Panc1 (cell line): ENCODE data around the gene ARL14EPL. TPM values are rescaled to one million over a fixed set of nuclear protein-coding genes. Genes with fewer than 3 reads are reported as not detected.

Source experiments
- ATAC-seq: fragments of 200-7000 bp; cut with Tn5 transposase; 2 replicates; pipeline ENCODE4 v1.9.1; 2020; ENCODE audit warnings: mild to moderate bottlenecking, moderate library complexity
- BruUV-seq: library from RNA; stranded (reverse); fragments of 400-500 nt; replicated peaks from 2 replicates; lab custom pipeline; 2021; lab: Mats Ljungman, UMichigan
- CTCF ChIA-PET: fragments of 300-600 bp; sonication (Branson Sonifier 250); formaldehyde crosslinking; loops from one replicate; lab custom pipeline; 2022; ENCODE audit warnings: antibody characterized with exemption; lab: Charles Lee
- POLR2A ChIA-PET: fragments of 300-600 bp; sonication (Branson Sonifier 250); formaldehyde crosslinking; loops from one replicate; lab custom pipeline; 2022; ENCODE audit warnings: antibody characterized with exemption; lab: Charles Lee
- DNase-seq: peaks from one replicate; pipeline ENCODE4 v3.0.0-alpha.2; 2010; ENCODE audit warnings: low read depth, low spot score
- H3K27ac ChIP-seq: 2 replicates; pipeline ENCODE4 v1.5.1; 2011; ENCODE audit warnings: mild to moderate bottlenecking, low read length, inconsistent platforms
- H3K27me3 ChIP-seq: fragments of 200-500 bp; sonication (Bioruptor generic); 2 replicates; pipeline ENCODE4 v1.6.0; 2014; ENCODE audit warnings: low read length, inconsistent platforms; ENCODE audit not compliant: control insufficient read depth, insufficient read depth
- H3K36me3 ChIP-seq: fragments of 200-500 bp; sonication (Bioruptor generic); 2 replicates; pipeline ENCODE4 v1.5.1; 2014; ENCODE audit warnings: inconsistent platforms, mild to moderate bottlenecking, low read length, moderate library complexity; ENCODE audit not compliant: control insufficient read depth, insufficient read depth
- H3K4me1 ChIP-seq: 2 replicates; pipeline ENCODE4 v1.5.1; 2011; ENCODE audit warnings: inconsistent platforms, mild to moderate bottlenecking, low read length, moderate library complexity; ENCODE audit not compliant: control insufficient read depth, insufficient read depth
- H3K4me3 ChIP-seq, 2 experiments: 2 replicates each; pipeline ENCODE4 v1.5.1; 2011 to 2012; ENCODE audit warnings: low read depth in 2 of 2, low read length in 2 of 2, mild to moderate bottlenecking in 2 of 2, inconsistent platforms in 1 of 2, moderate library complexity in 1 of 2
- H3K9me3 ChIP-seq: fragments of 200-500 bp; sonication (Bioruptor generic); 2 replicates; pipeline ENCODE4 v1.5.1; 2014; ENCODE audit warnings: low read depth, mild to moderate bottlenecking, inconsistent platforms, low read length, moderate library complexity; ENCODE audit not compliant: control insufficient read depth, insufficient read depth
- POLR2AphosphoS5 ChIP-seq: IDR thresholded peaks from 2 replicates; pipeline ENCODE4 v1.6.1; 2012; ENCODE audit warnings: mild to moderate bottlenecking, low read depth, low read length, moderate library complexity
- SIN3A ChIP-seq: IDR thresholded peaks from 2 replicates; pipeline ENCODE4 v1.6.1; 2012; ENCODE audit warnings: low read depth, mild to moderate bottlenecking, low read length, moderate library complexity, borderline replicate concordance; ENCODE audit not compliant: insufficient read depth
- TCF7L2 ChIP-seq: IDR thresholded peaks from 2 replicates; pipeline ENCODE4 v1.6.1; 2011; ENCODE audit warnings: mild to moderate bottlenecking, low read depth, low read length, inconsistent platforms
- in situ Hi-C: cut with HindIII; loops from 2 replicates; pipeline ENCODE4 v1.10.0; 2016; ENCODE audit warnings: low sequenced_read_pairs, low pct_unique_long_range_greater_than_20kb
- intact Hi-C: fragments of 100-400 bp; cut with micrococcal nuclease; formaldehyde crosslinking; loops from one replicate; pipeline ENCODE4 v1.10.0; 2022; ENCODE audit not compliant: unreplicated experiment
- total RNA-seq: library from RNA; stranded (reverse); gene quantifications from one replicate; pipeline ENCODE4 v1.2.1, GENCODE V29; 2021; ENCODE audit not compliant: unreplicated experiment
- TF ChIP-seq, protein P1 (sequence below), 2 experiments: IDR thresholded peaks; 2 replicates each; pipeline ENCODE4 v1.6.1; 2011 to 2012; ENCODE audit warnings: low read depth in 2 of 2, control low read depth in 1 of 2, low read length in 1 of 2, mild to moderate bottlenecking in 1 of 2, moderate library complexity in 1 of 2; ENCODE audit not compliant: insufficient read depth in 1 of 2
- TF ChIP-seq, protein P2 (sequence below): fragments of 450-650 bp; IDR thresholded peaks from 2 replicates; pipeline ENCODE4 v1.5.1; 2017; ENCODE audit warnings: mild to moderate bottlenecking

Gene ARL14EPL
- total RNA-seq, 1 experiment from 2014 or later, result not detected

DNA sequence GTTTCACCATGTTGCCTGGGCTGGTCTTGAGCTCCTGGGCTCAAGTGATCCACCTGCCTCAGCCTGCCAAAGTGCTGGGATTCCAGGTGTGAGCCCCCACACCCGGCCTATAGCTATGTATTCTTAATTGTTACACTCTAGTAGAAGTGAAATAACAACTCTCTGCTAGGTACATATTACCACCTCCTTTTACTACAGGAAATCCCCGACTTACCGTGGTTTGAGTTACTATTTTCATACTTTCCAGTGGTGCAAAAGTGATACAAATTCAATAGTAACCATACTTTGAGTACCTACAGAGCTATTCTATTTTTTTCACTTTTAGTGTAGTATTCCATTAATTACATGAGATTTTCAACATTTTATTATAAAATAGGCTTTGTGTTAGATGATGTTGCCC, 719 bp downstream of the ARL14EPL start:
- Histone ChIP-seq H3K36me3 (no peaks in the 10 kb centered on the region), H3K27ac (no peak overlapping the region), H3K4me3 (no peak overlapping the region), H3K27me3 (no peaks in the 10 kb centered on the region), H3K9me3 (no peaks in the 10 kb centered on the region), H3K4me1 (peaks cover 7% of the 10 kb centered on the region; the same call in 1 of the 2 replicates)
- POLR2A ChIA-PET, result interaction anchor here (0.5 kb wide), 1 partner anchor 489 kb away, joined by 15 read pairs; the partner anchor contains the start of gene FEM1C
- BruUV-seq, result no TSS peak
- intact Hi-C loops, result no loop called here
- ATAC-seq, result no peak
- in situ Hi-C loops, result no loop called here
- CTCF ChIA-PET, result no interaction called here
- TF ChIP-seq TCF7L2, result no peak
- DNase-seq, result no peak

DNA sequence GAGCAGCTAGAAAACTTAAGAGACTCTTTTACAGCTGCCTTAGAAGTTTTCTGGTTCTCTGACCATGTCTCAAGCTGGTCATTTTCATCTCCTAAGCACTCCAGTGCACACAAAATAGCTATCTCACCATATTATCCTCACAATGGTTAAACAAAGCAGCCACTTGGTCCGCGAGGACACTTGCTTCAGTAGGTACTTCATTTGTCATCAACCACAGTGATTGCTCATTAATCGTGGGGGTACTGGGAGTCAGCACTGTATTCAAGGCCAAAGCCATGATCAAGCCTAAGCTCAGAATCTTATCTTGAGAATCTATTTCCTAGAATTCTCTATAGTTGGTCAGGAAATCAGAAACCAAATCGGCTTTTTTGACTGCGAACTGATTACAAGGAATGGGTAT, 2.9 kb downstream of the ARL14EPL start:
- no peak overlapping the region for H3K27ac ChIP-seq
- ATAC-seq (no peak), DNase-seq (no peak)
- no TSS peak for BruUV-seq
- H3K36me3 ChIP-seq, result no peaks in the 10 kb centered on the region
- TF ChIP-seq POLR2AphosphoS5 (no peak), SIN3A (no peak), TCF7L2 (no peak)
- TF ChIP-seq, protein P1, sequence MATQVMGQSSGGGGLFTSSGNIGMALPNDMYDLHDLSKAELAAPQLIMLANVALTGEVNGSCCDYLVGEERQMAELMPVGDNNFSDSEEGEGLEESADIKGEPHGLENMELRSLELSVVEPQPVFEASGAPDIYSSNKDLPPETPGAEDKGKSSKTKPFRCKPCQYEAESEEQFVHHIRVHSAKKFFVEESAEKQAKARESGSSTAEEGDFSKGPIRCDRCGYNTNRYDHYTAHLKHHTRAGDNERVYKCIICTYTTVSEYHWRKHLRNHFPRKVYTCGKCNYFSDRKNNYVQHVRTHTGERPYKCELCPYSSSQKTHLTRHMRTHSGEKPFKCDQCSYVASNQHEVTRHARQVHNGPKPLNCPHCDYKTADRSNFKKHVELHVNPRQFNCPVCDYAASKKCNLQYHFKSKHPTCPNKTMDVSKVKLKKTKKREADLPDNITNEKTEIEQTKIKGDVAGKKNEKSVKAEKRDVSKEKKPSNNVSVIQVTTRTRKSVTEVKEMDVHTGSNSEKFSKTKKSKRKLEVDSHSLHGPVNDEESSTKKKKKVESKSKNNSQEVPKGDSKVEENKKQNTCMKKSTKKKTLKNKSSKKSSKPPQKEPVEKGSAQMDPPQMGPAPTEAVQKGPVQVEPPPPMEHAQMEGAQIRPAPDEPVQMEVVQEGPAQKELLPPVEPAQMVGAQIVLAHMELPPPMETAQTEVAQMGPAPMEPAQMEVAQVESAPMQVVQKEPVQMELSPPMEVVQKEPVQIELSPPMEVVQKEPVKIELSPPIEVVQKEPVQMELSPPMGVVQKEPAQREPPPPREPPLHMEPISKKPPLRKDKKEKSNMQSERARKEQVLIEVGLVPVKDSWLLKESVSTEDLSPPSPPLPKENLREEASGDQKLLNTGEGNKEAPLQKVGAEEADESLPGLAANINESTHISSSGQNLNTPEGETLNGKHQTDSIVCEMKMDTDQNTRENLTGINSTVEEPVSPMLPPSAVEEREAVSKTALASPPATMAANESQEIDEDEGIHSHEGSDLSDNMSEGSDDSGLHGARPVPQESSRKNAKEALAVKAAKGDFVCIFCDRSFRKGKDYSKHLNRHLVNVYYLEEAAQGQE (IDR thresholded peaks at IDR 0.05; ENCODE audit: insufficient read depth in 1 of 2, low read depth in 2 of 2, low read length in 1 of 2), result no peak
- TF ChIP-seq, protein P2, sequence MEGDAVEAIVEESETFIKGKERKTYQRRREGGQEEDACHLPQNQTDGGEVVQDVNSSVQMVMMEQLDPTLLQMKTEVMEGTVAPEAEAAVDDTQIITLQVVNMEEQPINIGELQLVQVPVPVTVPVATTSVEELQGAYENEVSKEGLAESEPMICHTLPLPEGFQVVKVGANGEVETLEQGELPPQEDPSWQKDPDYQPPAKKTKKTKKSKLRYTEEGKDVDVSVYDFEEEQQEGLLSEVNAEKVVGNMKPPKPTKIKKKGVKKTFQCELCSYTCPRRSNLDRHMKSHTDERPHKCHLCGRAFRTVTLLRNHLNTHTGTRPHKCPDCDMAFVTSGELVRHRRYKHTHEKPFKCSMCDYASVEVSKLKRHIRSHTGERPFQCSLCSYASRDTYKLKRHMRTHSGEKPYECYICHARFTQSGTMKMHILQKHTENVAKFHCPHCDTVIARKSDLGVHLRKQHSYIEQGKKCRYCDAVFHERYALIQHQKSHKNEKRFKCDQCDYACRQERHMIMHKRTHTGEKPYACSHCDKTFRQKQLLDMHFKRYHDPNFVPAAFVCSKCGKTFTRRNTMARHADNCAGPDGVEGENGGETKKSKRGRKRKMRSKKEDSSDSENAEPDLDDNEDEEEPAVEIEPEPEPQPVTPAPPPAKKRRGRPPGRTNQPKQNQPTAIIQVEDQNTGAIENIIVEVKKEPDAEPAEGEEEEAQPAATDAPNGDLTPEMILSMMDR, result no peak
- peaks cover 7% of the 10 kb centered on the region; the same call in 1 of the 2 replicates for H3K4me1 ChIP-seq
- in situ Hi-C loops, result no loop called here
- POLR2A ChIA-PET, result no interaction called here
- CTCF ChIA-PET, result no interaction called here
- intact Hi-C loops, result loop anchor here (5.0 kb wide), 1 partner anchor 193 kb away; the partner anchor contains the start of genes AP3S1 and ATG12
- peaks cover 5% of the 10 kb centered on the region; the same call in 1 of the 2 replicates for H3K27me3 ChIP-seq
- H3K9me3 ChIP-seq, result no peaks in the 10 kb centered on the region
- no peak overlapping the region for H3K4me3 ChIP-seq

- Histone ChIP-seq H3K4me3 (no peak overlapping the region), H3K9me3 (no peaks in the 10 kb centered on the region), H3K27me3 (peaks cover 5% of the 10 kb centered on the region; the same call in 1 of the 2 replicates), H3K36me3 (no peaks in the 10 kb centered on the region), H3K27ac (no peak overlapping the region), H3K4me1 (no peaks in the 10 kb centered on the region)
- ChIA-PET CTCF (no interaction called here), POLR2A (no interaction called here)
- TF ChIP-seq POLR2AphosphoS5 (no peak), SIN3A (no peak), TCF7L2 (no peak)
- TF ChIP-seq, protein P1 (IDR thresholded peaks at IDR 0.05; ENCODE audit: insufficient read depth in 1 of 2, low read depth in 2 of 2, low read length in 1 of 2), result no peak
- TF ChIP-seq, protein P2, result peak; percentile 38
- intact Hi-C loops, result loop anchor here (2.0 to 5.0 kb wide), 2 partner anchors 195 to 403 kb away; partner anchors contain the start of genes AP3S1 and ATG12
- ATAC-seq (no peak), DNase-seq (no peak)
- BruUV-seq, result no TSS peak
- in situ Hi-C loops, result no loop called here
These were observed 5.1 kb downstream of the ARL14EPL start for GRCh38 chr5:116037236-116037822.
